SU-DHL-6 (cell line): ENCODE data around the gene NHLRC4.

ENCODE experiments used
- CTCF ChIP-seq: fragments of 200-600 bp; sonication (generic); IDR thresholded peaks from one replicate; pipeline ENCODE4 v1.5.1; 2017; ENCODE audit warnings: antibody characterized with exemption, mild to moderate bottlenecking, low read length, moderate library complexity; ENCODE audit not compliant: insufficient read depth, poor library complexity, severe bottlenecking
- EZH2phosphoT487 ChIP-seq: fragments of 200-600 bp; sonication (generic), shearing (Covaris generic); conservative IDR thresholded peaks from 2 replicates; pipeline ENCODE4 v1.6.1; 2018; ENCODE audit warnings: mild to moderate bottlenecking, antibody characterized with exemption, low read length, moderate library complexity, mixed read lengths

- no peak for TF ChIP-seq CTCF
- TF ChIP-seq EZH2phosphoT487 = no peak
These were observed 29.3 kb downstream of the NHLRC4 start for GRCh38 chr16:595942-596735.
